Measurements from ENCODE around the gene ARHGAP24. TPM values are rescaled to one million over a fixed set of nuclear protein-coding genes. Genes with fewer than 3 reads are reported as not detected.
"Not testable (repeated sequence)": the region's sequence is repeated elsewhere in the genome, so short reads cannot be mapped to it uniquely, and the experiment has no call there.

The ARHGAP24 gene
- total RNA-seq, 1 experiment from 2014 or later = 2.6 TPM

GRCh38 chr4:85482010-85482738 lies 7.2 kb downstream of the ARHGAP24 start:
- no peak for DNase-seq (ENCODE audit: low spot score)

GRCh38 chr4:85486425-85487086 lies 11.6 kb downstream of the ARHGAP24 start:
- DNase-seq (ENCODE audit: low spot score) = no peak

- DNase-seq (ENCODE audit: low spot score) = no peak
These were observed 13.5 kb downstream of the ARHGAP24 start for GRCh38 chr4:85488416-85488815.

- no peak for DNase-seq (ENCODE audit: low spot score)
These were observed 14.5 kb downstream of the ARHGAP24 start for GRCh38 chr4:85489273-85489981.

- no peak for DNase-seq (ENCODE audit: low spot score)
These were observed 16.6 kb downstream of the ARHGAP24 start for GRCh38 chr4:85491527-85491926.

GRCh38 chr4:85492336-85492735 lies 17.4 kb downstream of the ARHGAP24 start:
- DNase-seq (ENCODE audit: low spot score) = no peak

- DNase-seq (ENCODE audit: low spot score) = no peak
These were observed 20.7 kb downstream of the ARHGAP24 start for GRCh38 chr4:85495621-85496020.

- DNase-seq (ENCODE audit: low spot score) = peak; percentile 34
These were observed 21.3 kb downstream of the ARHGAP24 start for GRCh38 chr4:85496126-85496849.

- peak; percentile 81 for DNase-seq (ENCODE audit: low spot score)
These were observed 22.0 kb downstream of the ARHGAP24 start for GRCh38 chr4:85496933-85497332.

GRCh38 chr4:85498068-85498733 lies 23.3 kb downstream of the ARHGAP24 start:
- peak; percentile 36 for DNase-seq (ENCODE audit: low spot score)

- no peak for DNase-seq (ENCODE audit: low spot score)
These were observed 24.6 kb downstream of the ARHGAP24 start for GRCh38 chr4:85499573-85499972.

GRCh38 chr4:85500110-85500867 lies 25.3 kb downstream of the ARHGAP24 start:
- DNase-seq (ENCODE audit: low spot score) = no peak

GRCh38 chr4:85501145-85501544 lies 26.2 kb downstream of the ARHGAP24 start:
- not testable (repeated sequence) for DNase-seq (ENCODE audit: low spot score)

GRCh38 chr4:85508654-85509053 lies 33.7 kb downstream of the ARHGAP24 start:
- no peak for DNase-seq (ENCODE audit: low spot score)

- no peak for DNase-seq (ENCODE audit: low spot score)
These were observed 35.1 kb downstream of the ARHGAP24 start for GRCh38 chr4:85509882-85510631.

GRCh38 chr4:85510632-85510984 lies 35.7 kb downstream of the ARHGAP24 start:
- no peak for DNase-seq (ENCODE audit: low spot score)

- DNase-seq (ENCODE audit: low spot score) = no peak
These were observed 37.7 kb downstream of the ARHGAP24 start for GRCh38 chr4:85512446-85513205.

GRCh38 chr4:85514117-85514516 lies 39.2 kb downstream of the ARHGAP24 start:
- DNase-seq (ENCODE audit: low spot score) = no peak

- no peak for DNase-seq (ENCODE audit: low spot score)
These were observed 39.8 kb downstream of the ARHGAP24 start for GRCh38 chr4:85514783-85515182.
